ENCODE results near the gene DLD. TPM values are rescaled to one million over a fixed set of nuclear protein-coding genes. Genes with fewer than 3 reads are reported as not detected.

Gene DLD
- total RNA-seq, 1 experiment from 2014 or later: 88.8 TPM

DNA sequence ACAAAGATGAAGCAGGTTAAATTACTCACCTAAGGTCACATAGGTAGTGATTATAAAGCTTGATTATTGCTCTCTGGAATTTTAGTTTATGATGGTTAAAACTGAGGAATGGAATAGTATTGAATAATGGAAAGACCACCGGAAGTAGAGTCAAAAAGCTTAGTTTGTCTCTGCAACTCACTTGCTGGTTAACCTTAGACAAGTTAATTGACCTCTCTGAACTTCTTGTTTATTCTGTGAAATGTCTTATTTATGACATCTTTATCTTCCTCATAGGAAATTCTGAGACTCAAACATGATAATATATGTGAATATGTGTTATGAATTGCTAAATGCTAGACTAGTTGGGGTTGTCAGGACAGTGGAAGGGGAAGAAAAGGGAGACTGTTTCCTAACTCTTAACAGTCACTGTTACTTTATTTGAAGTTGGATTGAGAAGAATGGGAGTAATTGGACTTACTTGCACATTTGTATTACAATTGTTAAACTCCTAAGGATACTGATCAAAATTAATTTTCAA is 9.6 kb downstream of the DLD start:
- Histone ChIP-seq H3K36me3 (ENCODE audit: control insufficient read depth, insufficient read depth, low read length) (peaks cover 37% of the 10 kb centered on the region), H3K4me1 (ENCODE audit: control insufficient read depth, insufficient read depth, low read length) (no peaks in the 10 kb centered on the region; the same call in 1 of the 2 replicates), H3K27me3 (ENCODE audit: control insufficient read depth, insufficient read depth, low read length) (no peaks in the 10 kb centered on the region), H3K9me3 (ENCODE audit: control insufficient read depth, insufficient read depth, low read depth, low read length) (no peaks in the 10 kb centered on the region), H3K4me3 (ENCODE audit: low read depth in 2 of 2, low read length in 2 of 2) (no peak overlapping the region), H3K27ac (ENCODE audit: low read length) (no peak overlapping the region)
- TF ChIP-seq POLR2AphosphoS5 (IDR thresholded peaks at IDR 0.05; ENCODE audit: low read depth, low read length) (no peak), TCF7L2 (IDR thresholded peaks at IDR 0.05; ENCODE audit: low read depth, low read length) (no peak), SIN3A (IDR thresholded peaks at IDR 0.05; ENCODE audit: borderline replicate concordance, insufficient read depth, low read depth, low read length) (no peak)
- TF ChIP-seq, protein P1, sequence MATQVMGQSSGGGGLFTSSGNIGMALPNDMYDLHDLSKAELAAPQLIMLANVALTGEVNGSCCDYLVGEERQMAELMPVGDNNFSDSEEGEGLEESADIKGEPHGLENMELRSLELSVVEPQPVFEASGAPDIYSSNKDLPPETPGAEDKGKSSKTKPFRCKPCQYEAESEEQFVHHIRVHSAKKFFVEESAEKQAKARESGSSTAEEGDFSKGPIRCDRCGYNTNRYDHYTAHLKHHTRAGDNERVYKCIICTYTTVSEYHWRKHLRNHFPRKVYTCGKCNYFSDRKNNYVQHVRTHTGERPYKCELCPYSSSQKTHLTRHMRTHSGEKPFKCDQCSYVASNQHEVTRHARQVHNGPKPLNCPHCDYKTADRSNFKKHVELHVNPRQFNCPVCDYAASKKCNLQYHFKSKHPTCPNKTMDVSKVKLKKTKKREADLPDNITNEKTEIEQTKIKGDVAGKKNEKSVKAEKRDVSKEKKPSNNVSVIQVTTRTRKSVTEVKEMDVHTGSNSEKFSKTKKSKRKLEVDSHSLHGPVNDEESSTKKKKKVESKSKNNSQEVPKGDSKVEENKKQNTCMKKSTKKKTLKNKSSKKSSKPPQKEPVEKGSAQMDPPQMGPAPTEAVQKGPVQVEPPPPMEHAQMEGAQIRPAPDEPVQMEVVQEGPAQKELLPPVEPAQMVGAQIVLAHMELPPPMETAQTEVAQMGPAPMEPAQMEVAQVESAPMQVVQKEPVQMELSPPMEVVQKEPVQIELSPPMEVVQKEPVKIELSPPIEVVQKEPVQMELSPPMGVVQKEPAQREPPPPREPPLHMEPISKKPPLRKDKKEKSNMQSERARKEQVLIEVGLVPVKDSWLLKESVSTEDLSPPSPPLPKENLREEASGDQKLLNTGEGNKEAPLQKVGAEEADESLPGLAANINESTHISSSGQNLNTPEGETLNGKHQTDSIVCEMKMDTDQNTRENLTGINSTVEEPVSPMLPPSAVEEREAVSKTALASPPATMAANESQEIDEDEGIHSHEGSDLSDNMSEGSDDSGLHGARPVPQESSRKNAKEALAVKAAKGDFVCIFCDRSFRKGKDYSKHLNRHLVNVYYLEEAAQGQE (IDR thresholded peaks at IDR 0.05; ENCODE audit: insufficient read depth in 1 of 2, low read depth in 2 of 2, low read length in 1 of 2): no peak
- TF ChIP-seq, protein P2, sequence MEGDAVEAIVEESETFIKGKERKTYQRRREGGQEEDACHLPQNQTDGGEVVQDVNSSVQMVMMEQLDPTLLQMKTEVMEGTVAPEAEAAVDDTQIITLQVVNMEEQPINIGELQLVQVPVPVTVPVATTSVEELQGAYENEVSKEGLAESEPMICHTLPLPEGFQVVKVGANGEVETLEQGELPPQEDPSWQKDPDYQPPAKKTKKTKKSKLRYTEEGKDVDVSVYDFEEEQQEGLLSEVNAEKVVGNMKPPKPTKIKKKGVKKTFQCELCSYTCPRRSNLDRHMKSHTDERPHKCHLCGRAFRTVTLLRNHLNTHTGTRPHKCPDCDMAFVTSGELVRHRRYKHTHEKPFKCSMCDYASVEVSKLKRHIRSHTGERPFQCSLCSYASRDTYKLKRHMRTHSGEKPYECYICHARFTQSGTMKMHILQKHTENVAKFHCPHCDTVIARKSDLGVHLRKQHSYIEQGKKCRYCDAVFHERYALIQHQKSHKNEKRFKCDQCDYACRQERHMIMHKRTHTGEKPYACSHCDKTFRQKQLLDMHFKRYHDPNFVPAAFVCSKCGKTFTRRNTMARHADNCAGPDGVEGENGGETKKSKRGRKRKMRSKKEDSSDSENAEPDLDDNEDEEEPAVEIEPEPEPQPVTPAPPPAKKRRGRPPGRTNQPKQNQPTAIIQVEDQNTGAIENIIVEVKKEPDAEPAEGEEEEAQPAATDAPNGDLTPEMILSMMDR (IDR thresholded peaks at IDR 0.05): no peak
- intact Hi-C loops (cut with micrococcal nuclease; ENCODE audit: unreplicated experiment): no loop called here
- no TSS peak for BruUV-seq (replicated peaks)
- POLR2A ChIA-PET: no interaction called here
- ATAC-seq: no peak
- in situ Hi-C loops (cut with HindIII; ENCODE audit: low pct_unique_long_range_greater_than_20kb, low sequenced_read_pairs): no loop called here
- CTCF ChIA-PET: no interaction called here
- no peak for DNase-seq (ENCODE audit: low read depth, low spot score)

DNA sequence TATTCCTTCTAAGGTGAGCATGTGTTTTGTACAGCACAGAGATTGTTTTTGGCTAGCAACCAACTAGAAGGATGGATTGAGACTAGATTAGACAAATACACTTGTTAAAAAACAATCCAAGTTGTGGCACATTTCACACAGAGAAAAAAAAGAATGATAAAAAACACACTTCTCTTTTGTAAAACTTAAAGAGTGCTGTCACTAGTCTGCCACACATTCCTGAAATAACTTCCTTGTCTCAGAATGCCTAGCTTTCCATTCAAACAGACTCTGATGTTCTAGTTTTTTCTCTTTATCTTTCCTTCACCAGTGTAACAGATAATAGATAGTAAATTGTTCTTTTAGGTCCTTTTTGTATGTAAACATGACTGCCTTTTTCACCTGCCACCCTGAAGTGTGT is 11.4 kb downstream of the DLD start:
- CTCF ChIA-PET: no interaction called here
- intact Hi-C loops (cut with micrococcal nuclease; ENCODE audit: unreplicated experiment): no loop called here
- Histone ChIP-seq H3K4me1 (ENCODE audit: control insufficient read depth, insufficient read depth, low read length) (no peaks in the 10 kb centered on the region; the same call in 1 of the 2 replicates), H3K27ac (ENCODE audit: low read length) (no peak overlapping the region; the same call in 1 of the 2 replicates), H3K9me3 (ENCODE audit: control insufficient read depth, insufficient read depth, low read depth, low read length) (no peaks in the 10 kb centered on the region), H3K27me3 (ENCODE audit: control insufficient read depth, insufficient read depth, low read length) (no peaks in the 10 kb centered on the region), H3K4me3 (ENCODE audit: low read depth in 2 of 2, low read length in 2 of 2) (no peak overlapping the region), H3K36me3 (ENCODE audit: control insufficient read depth, insufficient read depth, low read length) (peaks cover 50% of the 10 kb centered on the region)
- POLR2A ChIA-PET: no interaction called here
- in situ Hi-C loops (cut with HindIII; ENCODE audit: low pct_unique_long_range_greater_than_20kb, low sequenced_read_pairs): no loop called here
- TF ChIP-seq, protein P1 (IDR thresholded peaks at IDR 0.05; ENCODE audit: insufficient read depth in 1 of 2, low read depth in 2 of 2, low read length in 1 of 2): no peak
- TF ChIP-seq TCF7L2 (IDR thresholded peaks at IDR 0.05; ENCODE audit: low read depth, low read length): no peak
- no peak for DNase-seq (ENCODE audit: low read depth, low spot score)
- no peak for ATAC-seq
- BruUV-seq (replicated peaks): no TSS peak
